Heart left ventricle (tissue), 16 donors: Measurements from ENCODE around the gene PLCH1. TPM values are rescaled to one million over a fixed set of nuclear protein-coding genes. Genes with fewer than 3 reads are reported as not detected.

Source experiments
- ATAC-seq, 4 donors: fragments of 200-7000 bp; cut with Tn5 transposase; one replicate each; pipeline ENCODE4 v1.9.1; 2020 to 2022; ENCODE audit warnings: moderate library complexity in 4 of 4, mild to moderate bottlenecking in 3 of 4, moderate number of reproducible peaks in 1 of 4
- DNase-seq, 5 donors: peaks; one replicate each; pipeline ENCODE4 v3.0.0-alpha.2; 2020
- H3K27ac ChIP-seq, 12 donors: fragments of 200-600 bp; sonication (generic) in 4 of 12; one replicate each; pipeline versions ENCODE4 v1.5.0 to v1.8.0; 2016 to 2022; ENCODE audit warnings: mild to moderate bottlenecking in 2 of 12
- H3K27me3 ChIP-seq, 9 donors: fragments of 200-600 bp; sonication (generic) in 2 of 9; one replicate each; pipeline versions ENCODE4 v1.5.1 to v1.8.0; 2016 to 2022; ENCODE audit warnings: mild to moderate bottlenecking in 3 of 9
- H3K36me3 ChIP-seq, 9 donors: fragments of 200-600 bp; sonication (generic) in 2 of 9; one replicate each; pipeline versions ENCODE4 v1.5.0 to v1.8.0; 2018 to 2022; ENCODE audit warnings: mild to moderate bottlenecking in 2 of 9
- H3K4me1 ChIP-seq, 12 donors: fragments of 200-600 bp; sonication (generic) in 4 of 12; one replicate each; pipeline versions ENCODE4 v1.5.0 to v1.8.0; 2016 to 2022; ENCODE audit warnings: mild to moderate bottlenecking in 3 of 12
- H3K4me3 ChIP-seq, 12 donors: fragments of 200-600 bp; sonication (generic) in 4 of 12; one replicate each; pipeline versions ENCODE4 v1.5.0 to v1.8.0; 2017 to 2022; ENCODE audit warnings: mild to moderate bottlenecking in 9 of 12, moderate library complexity in 4 of 12
- H3K9me3 ChIP-seq, 12 donors: fragments of 200-600 bp; sonication (generic) in 4 of 12; one replicate each; pipeline versions ENCODE4 v1.5.0 to v1.8.0; 2016 to 2022; ENCODE audit warnings: mild to moderate bottlenecking in 1 of 12
- POLR2A ChIP-seq, 2 donors: fragments of 450-650 bp; IDR thresholded peaks; one replicate each; pipeline ENCODE4 v1.6.1; 2017; ENCODE audit warnings: antibody characterized with exemption in 2 of 2, mild to moderate bottlenecking in 2 of 2, moderate library complexity in 2 of 2
- WGBS, 4 donors: extraction: QIAGEN DNeasy Blood & Tissue Kit in 2 of 4; methylation state at CpG; one replicate each; pipeline versions ENCODE4 v1.1.5 to v1.1.7; 2013 to 2018; 5-methylcytosine and 5-hydroxymethylcytosine counted together
- intact Hi-C, 10 donors: fragments of 100-400 bp; cut with DNase I; formaldehyde crosslinking; loops; one replicate each; pipeline versions ENCODE4 v1.11.1 to v1.14.2; 2022
- polyA plus RNA-seq, 2 donors: library from polyadenylated mRNA; stranded (reverse); fragments of 200-250 nt; gene quantifications; one replicate each; pipeline ENCODE4 v1.2.3, GENCODE V29; 2013
- total RNA-seq, 9 donors: library from RNA; depleted of rRNA in 2 of 9; stranded (reverse); fragments of >200 nt in 2 of 9; fragmentation: NEBNext Ultra II Directional in 3 of 9; extraction: Animal tissue kit (Norgen Biotek cat#: 25700) in 3 of 9; gene quantifications; one replicate each; pipeline versions ENCODE4 v1.1.0 to v1.2.4, GENCODE V29; 2016 to 2023
- TF ChIP-seq, protein P1 (sequence below), 12 donors: fragments of 200-600 bp; sonication (generic) in 4 of 12; IDR thresholded peaks; one replicate each; pipeline versions ENCODE4 v1.5.0 to v1.8.0; 2018 to 2022; ENCODE audit warnings: antibody characterized with exemption in 12 of 12, mild to moderate bottlenecking in 5 of 12
- donor health status: ischemic (EF 13 %, LVEDD 7.1; RV severe dilation, severe dysfunction).
- donor health status: healthy with polysubstance abuse.
- donor health status: DM: no; HTN: yes; CAD: no.
- donor health status: DM: no; HTN: no; CAD: no.
- donor health status: ischemic (EF 25% LVEDD 6.9; RV normal size, moderate dysfunction).
- donor health status: ischemic (EF 25% LVEDD 5.7; RV mildly dilated, moderate dysfunction).
- donor health status: healthy.
- donor health status: DM: yes; HTN: yes; CAD: no.
- donor health status: ischemic (EF 35%, LVEDD 5.7; RV mildly dilated, moderate dysfunction).
- donor health status: nonischemic (EF 11% LVEDD 7.7; RV severe dilation, severe dysfunction).
- donor health status: DM: yes; HTN: yes; CAD: no.
- donor health status: PGD.
- donor health status: ischemic (EF 29% LVEDD 5.4; RV normal size, mild dysfunction).
- donor health status: nonischemic (EF 23%, LVEDD 6.1; RV moderate dilation, normal function).

Gene PLCH1
- total and polyA plus RNA-seq, 11 donors, result 0.07 to 2.7 (median 0.23) TPM

GRCh38 chr3:155391551-155391958, 353.3 kb downstream of the PLCH1 start:
- Histone ChIP-seq H3K27me3 (no peaks in the 10 kb centered on the region), H3K4me1 (peaks cover 0 to 27% (median 11%) of the 10 kb centered on the region in 12 donors), H3K9me3 (peaks cover 0 to 6% (median 0%) of the 10 kb centered on the region in 12 donors), H3K36me3 (no peaks in the 10 kb centered on the region), H3K27ac (peak overlapping the region in 10 of 12 donors; percentile 9 to 75 (median 64)), H3K4me3 (no peak overlapping the region)
- ATAC-seq (peak; percentile 96 to 98 (median 96)), DNase-seq (peak in 4 of 5 donors; percentile 37 to 73 (median 56))
- TF ChIP-seq, protein P1, sequence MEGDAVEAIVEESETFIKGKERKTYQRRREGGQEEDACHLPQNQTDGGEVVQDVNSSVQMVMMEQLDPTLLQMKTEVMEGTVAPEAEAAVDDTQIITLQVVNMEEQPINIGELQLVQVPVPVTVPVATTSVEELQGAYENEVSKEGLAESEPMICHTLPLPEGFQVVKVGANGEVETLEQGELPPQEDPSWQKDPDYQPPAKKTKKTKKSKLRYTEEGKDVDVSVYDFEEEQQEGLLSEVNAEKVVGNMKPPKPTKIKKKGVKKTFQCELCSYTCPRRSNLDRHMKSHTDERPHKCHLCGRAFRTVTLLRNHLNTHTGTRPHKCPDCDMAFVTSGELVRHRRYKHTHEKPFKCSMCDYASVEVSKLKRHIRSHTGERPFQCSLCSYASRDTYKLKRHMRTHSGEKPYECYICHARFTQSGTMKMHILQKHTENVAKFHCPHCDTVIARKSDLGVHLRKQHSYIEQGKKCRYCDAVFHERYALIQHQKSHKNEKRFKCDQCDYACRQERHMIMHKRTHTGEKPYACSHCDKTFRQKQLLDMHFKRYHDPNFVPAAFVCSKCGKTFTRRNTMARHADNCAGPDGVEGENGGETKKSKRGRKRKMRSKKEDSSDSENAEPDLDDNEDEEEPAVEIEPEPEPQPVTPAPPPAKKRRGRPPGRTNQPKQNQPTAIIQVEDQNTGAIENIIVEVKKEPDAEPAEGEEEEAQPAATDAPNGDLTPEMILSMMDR (IDR thresholded peaks at IDR 0.05), result no peak
- TF ChIP-seq POLR2A (IDR thresholded peaks at IDR 0.05), result no peak
- intact Hi-C loops, result no loop called here
- 4 to 16% (median 14%) methylated on average over 2 of the region's 2 CpGs for WGBS, 4 donors

GRCh38 chr3:155391104-155391503, 353.8 kb downstream of the PLCH1 start:
- ATAC-seq, result peak in 2 of 4 donors; percentile 38 to 80
- H3K4me1 ChIP-seq, result peaks cover 0 to 30% (median 12%) of the 10 kb centered on the region in 12 donors
- no peak overlapping the region for H3K4me3 ChIP-seq
- H3K27ac ChIP-seq, result peak overlapping the region in 9 of 12 donors; percentile 14 to 75 (median 65)
- DNase-seq, result no peak
- H3K27me3 ChIP-seq, result no peaks in the 10 kb centered on the region
- peaks cover 0 to 6% (median 0%) of the 10 kb centered on the region in 12 donors for H3K9me3 ChIP-seq
- 69 to 83% (median 72%) methylated on average over 2 of the region's 2 CpGs for WGBS, 4 donors
- H3K36me3 ChIP-seq, result no peaks in the 10 kb centered on the region
- TF ChIP-seq, protein P1 (IDR thresholded peaks at IDR 0.05), result no peak
- no peak for TF ChIP-seq POLR2A (IDR thresholded peaks at IDR 0.05)
- intact Hi-C loops, result no loop called here

DNA sequence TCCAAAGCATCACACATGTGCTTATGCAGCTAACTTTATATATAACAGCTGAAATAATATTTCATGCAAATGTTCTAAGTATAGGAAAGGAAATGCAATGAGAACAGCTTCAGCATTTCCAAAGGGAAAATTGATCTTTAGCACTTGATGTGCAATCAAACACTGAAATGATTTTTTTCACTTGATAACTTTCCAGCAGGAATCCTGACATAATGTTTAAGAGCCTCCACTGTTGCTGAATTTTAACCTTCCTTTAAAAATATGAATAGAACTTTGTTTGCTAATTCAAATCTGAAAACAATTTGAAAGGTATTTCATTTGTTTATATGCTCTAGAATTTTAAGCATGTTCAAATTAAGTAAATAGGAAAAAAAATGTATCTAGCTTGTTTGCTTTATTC, 354.5 kb downstream of the PLCH1 start:
- H3K4me1 ChIP-seq, result peaks cover 0 to 34% (median 12%) of the 10 kb centered on the region in 12 donors
- DNase-seq, result no peak
- no peaks in the 10 kb centered on the region for H3K36me3 ChIP-seq
- intact Hi-C loops, result no loop called here
- TF ChIP-seq, protein P1 (IDR thresholded peaks at IDR 0.05), result no peak
- TF ChIP-seq POLR2A (IDR thresholded peaks at IDR 0.05), result no peak
- no peaks in the 10 kb centered on the region for H3K27me3 ChIP-seq
- ATAC-seq, result no peak
- peak overlapping the region in 8 of 12 donors; percentile 14 to 75 (median 64) for H3K27ac ChIP-seq
- no peak overlapping the region for H3K4me3 ChIP-seq
- H3K9me3 ChIP-seq, result peaks cover 0 to 6% (median 0%) of the 10 kb centered on the region in 12 donors

DNA sequence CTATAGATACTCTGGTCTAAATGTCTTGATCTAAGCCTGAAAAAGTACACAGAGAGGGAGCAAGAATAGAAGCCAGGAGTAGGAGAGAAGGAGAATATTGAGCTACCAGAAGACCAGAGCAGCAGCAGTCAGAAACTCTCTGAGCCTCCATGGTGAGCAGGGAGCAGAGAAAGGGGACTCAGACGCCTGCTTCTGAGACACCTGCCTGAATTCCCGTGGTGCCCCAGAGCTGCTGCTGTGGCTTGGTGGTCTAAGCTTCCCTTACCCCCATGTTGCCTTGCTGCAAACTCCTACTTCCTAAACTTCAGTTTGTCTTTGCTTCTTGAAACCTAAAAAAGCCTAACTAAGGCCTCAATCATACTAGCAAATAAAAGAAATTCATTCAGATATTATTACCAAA, 356.5 kb downstream of the PLCH1 start:
- intact Hi-C loops, result loop anchor here in 3 of 10 donors (10.0 kb wide), 1 partner anchor 316 kb away; no protein-coding TSS in a partner anchor
- H3K4me3 ChIP-seq, result no peak overlapping the region
- 65 to 76% (median 71%) methylated on average over 2 of the region's 2 CpGs for WGBS, 4 donors

More for the DNA sequence above, 356.5 kb downstream of the PLCH1 start:
- Histone ChIP-seq H3K4me1 (peaks cover 0 to 34% (median 12%) of the 10 kb centered on the region in 12 donors), H3K27ac (no peak overlapping the region), H3K27me3 (no peaks in the 10 kb centered on the region), H3K36me3 (no peaks in the 10 kb centered on the region), H3K9me3 (no peaks in the 10 kb centered on the region)
- ATAC-seq, result no peak
- TF ChIP-seq, protein P1 (IDR thresholded peaks at IDR 0.05), result no peak
- TF ChIP-seq POLR2A (IDR thresholded peaks at IDR 0.05), result no peak
- no peak for DNase-seq
